HG03045 (cell line): ENCODE results near the gene RBM10.

ENCODE experiments used
- ATAC-seq: cut with Tn5 transposase; IDR thresholded peaks from one replicate; pipeline ENCODE4 v1.9.1; 2021; ENCODE audit warnings: mild to moderate bottlenecking, moderate library complexity; ENCODE audit not compliant: unreplicated experiment

RBM10 gene

DNA sequence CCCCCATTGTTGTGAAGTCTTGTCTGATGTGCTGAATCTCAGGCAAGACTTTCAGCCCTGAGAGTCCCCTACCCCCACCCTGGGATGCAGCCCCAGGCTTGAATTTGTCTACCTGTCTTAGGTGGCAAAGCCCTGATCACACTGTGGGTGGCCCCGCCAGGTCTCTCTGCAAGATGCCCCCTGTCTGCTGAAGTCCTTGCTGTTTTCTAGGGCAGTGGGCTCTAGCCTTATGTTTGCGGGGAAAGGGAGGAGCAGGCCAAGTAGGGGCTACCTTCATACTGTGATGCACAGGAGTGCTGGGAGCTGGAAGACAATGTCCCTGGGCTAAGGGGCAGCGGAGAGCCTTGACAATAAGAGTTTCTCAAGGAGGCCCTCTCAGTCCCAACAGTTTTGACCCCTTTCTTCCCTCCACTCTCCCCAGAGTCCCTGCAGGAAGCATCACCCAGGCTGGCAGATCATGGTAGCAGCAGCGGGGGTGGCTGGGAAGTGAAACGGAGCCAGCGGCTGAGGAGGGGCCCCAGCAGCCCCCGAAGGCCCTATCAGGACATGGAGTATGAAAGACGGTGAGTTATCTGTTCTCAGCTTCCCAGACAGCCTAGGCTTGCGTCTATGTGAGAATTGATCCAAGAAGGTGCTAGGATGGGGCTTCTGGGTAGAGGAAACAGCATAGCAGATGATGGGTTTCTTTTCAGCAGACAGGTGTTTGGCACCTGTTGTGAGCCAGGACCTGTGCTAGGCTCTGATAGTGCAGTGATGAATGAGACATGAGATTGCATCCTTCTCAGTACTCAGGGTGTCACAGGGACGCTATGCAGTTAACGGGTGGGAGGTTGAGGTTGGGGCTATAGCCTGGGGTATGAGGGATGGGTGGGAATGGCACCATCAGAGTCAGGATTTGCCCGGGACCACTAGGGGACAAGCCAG is 2.2 kb downstream of the RBM10 start:
- ATAC-seq, result no peak

DNA sequence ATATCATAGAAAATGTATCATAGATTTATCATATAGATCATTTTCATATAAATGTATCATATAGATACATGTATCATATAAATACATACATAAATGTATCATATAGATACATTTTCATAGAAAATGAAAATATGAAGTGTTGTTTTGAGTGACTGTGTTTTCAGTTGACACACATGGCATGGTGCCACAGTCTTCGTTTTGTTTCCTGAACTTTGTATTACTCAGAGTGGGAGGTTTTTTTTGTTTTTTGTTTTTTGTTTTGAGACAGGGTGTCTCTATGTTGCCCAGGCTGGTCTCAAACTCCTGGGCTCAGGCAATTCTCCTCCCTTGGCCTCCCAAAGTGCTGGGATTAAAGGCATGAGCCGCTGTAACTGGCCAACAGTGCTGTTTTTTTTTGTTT is 3.9 kb downstream of the RBM10 start:
- no peak for ATAC-seq

DNA sequence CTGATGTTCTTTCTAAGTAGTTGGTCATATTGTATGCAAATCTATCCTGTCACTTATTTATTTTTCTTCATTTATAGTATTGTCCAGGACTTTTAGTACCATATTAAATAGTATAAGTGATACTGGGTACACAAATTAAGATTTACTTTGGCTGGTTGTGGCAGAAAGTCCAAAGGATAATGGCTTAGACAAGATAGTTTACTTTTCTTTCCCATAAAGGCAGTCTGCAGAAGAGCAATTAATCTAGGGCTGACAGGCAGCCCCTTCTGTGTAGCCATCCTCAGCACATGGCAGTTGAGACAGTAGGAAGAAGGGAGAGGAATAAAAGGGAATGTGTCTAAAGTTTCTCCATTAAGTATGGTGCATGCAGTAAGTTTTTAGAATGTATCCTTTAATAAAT is 6.4 kb downstream of the RBM10 start:
- ATAC-seq, result no peak

DNA sequence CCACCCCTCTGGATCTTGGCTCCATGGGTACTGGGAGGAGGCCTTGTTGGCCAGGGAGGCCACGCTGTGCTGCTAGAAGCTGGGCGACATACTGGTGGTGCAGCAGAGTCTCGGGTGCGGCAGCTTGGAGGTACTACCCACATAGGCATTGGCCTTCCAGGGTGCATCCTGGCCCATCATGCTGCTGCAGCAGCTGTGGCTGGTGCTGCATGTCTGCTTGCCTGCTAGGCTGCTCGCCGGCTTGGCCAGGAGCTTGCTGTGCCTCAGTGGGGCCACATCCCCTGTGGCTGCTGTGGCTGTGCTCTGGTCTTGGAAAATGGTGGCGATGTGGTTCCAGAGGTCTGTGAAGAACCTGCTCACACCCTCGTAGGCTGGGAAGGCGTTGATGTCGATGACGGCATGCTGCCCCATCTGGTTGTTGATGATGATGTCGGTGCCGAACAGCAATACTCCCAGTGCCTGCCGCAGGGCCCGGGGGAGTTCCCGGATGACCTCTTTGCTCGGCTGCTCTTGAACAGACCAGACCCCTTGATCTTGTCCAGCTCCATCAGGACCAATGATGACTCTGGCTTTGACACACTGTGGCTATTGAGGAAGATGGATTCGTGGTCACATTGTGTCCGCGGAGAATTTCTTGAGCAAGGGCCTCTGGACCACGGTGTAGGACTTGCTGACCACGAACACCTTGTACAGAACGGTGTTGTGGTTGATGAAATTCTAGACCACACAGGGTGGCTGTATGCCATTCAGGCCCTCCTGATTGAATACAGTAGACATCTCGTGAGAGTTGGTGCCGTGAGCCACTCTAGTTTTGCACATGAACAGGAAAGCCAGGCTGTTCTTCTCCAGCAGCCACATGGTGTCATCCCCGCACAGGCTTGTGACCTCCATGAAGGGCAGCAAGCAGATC is 11.8 kb downstream of the RBM10 start:
- no peak for ATAC-seq

DNA sequence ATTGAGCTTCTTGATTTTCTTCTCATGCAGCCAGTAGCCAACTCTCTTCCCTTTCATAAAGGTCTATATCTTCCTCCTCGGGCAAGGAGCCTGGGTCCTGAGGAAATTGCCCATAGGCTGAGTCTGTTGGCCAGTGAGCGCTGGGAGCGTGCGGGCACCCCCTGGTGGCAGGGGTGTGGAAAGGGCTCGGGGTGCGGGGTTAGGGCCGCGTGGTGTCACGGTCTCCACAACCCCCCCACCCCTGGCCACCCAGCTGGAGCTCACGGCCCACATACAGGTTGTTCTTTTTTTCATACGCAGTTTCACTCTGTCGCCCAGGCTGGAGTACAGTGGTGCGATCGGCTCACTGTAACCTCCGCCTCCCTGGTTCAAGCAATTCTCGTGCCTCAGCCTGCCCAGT is 13.1 kb downstream of the RBM10 start:
- ATAC-seq, result no peak

DNA sequence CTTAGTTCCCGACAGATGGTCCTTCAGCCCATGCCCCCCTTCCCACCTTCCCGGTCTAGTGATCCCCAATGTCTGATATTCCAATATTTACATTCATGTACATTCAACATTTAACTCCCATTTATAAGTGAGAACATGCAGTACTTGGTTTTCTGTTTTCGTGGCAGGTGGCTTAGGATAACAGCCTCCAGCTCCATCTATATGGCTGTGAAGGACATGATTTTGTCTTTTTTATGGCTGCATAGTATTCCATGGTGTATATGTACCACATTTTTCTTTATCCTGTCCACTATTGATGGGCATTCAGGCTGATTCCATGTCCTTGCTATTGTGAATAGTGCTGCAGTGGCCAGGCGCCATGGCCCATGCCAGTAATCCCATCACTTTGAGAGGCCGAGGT is 13.8 kb downstream of the RBM10 start:
- no peak for ATAC-seq

DNA sequence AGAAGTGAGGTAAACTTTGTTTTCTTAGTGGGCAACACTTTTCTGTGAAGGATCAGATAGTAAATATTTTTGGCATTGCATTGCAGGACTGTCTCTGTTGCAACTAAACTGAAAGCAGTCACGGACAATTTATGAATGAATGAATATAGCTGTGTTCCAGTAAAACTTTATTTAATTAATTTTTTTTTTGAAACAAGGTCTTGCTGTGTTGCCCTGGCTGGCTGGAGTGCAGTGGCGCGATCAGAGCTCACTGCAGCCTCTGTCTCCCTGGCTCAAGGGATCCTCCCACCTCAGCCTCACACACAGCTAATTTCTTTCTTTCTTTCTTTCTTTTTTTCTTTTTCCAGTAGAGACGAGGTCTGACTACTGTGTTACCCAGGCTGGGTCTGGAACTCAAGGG is 15.8 kb downstream of the RBM10 start:
- no peak for ATAC-seq

DNA sequence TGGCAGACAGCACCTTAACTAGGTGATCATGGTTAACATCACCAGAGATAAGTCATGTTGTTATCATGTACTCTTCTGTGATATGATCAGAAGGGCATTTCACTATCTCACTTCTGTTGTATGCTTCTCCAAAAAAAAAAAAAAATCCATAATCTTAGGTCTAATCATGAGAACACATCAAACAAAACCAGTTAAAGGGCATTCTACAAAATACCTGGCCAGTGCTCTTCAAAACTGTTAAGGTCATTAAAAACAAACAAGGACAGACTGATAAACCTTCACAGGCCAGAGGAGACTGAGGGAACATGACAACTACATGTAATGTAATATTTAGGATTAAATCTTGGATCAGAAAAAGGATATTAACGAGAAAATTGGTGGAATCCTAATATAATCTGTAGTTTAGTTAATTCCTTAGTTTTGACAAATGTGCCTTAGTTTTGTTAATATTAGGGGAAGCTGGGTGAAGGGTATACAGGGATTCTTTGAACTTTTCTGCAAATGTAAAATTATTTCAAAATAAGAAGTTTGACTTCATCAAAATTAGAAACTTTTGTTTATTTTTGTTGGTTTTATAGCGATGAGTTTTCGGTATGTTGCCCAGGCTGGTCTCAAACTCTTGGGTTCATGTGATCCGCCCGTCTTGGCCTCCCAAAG is 18.0 kb downstream of the RBM10 start:
- ATAC-seq, result no peak

DNA sequence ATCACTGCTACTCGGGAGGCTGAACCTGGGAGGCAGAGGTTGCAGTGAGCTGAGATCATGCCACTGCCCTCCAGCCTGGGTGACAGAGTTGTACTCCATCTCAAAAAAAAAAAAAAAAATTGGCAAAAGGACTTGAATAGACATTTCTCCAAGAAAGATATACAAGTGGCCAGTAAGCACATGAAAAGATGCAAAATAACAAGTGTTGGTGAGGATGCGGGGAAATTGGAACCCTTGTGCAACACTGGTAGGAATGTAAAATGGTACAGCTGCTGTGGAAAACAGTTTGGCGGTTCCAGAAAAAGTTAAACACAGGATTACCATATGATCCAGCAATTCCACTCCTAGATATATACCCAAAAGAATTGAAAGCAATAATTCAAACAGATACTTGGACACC is 19.4 kb downstream of the RBM10 start:
- ATAC-seq, result no peak

DNA sequence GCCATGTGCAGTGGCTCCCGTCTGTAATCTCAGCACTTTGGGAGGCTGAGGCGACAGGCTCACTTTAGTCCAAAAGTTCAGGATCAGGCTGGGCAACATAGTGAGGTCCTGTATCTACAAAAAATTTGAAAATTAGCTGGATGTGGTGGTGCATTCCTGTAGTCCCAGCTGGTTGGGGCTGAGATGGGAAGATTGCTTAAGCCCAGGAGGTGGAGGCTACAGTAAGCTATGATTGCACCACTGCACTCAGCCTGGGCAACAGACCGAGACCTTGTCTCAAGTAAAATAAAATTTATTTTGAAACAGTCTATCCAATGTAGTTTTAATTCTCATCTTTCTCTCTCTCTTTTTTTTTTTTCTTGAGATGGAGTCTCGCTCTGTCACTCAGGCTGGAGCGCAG is 21.1 kb downstream of the RBM10 start:
- no peak for ATAC-seq

DNA sequence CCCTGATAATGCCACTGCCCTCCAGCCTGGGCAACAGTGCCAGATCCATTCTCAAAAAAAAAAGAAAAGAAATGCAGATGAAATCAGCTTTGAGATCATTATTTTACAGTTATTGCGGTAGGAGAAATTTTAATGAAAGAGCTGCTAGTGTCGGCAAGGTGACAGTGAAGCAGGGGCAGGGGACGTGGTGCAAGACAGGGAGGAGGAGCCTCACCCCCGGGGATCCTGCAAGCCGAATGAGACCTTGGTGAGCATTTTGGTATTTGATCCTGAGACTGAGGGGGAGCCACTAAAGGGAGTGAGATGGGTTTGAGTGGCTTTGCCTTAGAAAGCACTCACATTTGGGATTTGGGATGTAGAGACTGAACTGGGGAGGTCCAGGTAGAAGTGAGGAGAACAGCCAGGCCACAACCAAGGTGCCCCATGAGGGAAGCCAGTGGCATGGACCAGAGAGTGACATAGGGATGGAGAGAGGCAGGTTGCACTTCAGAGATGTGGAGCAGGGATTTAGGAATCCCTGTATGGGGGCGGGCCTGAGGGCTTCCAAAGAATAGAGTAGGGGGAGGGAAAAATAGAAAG is 23.6 kb downstream of the RBM10 start:
- no peak for ATAC-seq

DNA sequence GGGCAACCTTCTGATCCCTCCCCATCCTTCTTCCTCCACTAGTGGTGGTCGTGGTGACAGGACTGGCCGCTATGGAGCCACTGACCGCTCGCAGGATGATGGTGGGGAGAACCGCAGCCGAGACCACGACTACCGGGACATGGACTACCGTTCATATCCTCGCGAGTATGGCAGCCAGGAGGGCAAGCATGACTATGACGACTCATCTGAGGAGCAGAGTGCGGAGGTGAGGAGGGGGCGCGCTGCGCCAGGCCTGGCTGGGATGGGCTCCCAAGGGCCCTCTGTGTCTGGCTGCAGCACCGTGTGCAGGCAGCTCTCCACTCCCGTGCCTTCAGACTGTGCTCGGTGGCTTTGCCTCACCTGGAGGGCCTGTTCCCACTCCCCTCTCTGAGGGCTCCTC is 24.3 kb downstream of the RBM10 start:
- no peak for ATAC-seq

DNA sequence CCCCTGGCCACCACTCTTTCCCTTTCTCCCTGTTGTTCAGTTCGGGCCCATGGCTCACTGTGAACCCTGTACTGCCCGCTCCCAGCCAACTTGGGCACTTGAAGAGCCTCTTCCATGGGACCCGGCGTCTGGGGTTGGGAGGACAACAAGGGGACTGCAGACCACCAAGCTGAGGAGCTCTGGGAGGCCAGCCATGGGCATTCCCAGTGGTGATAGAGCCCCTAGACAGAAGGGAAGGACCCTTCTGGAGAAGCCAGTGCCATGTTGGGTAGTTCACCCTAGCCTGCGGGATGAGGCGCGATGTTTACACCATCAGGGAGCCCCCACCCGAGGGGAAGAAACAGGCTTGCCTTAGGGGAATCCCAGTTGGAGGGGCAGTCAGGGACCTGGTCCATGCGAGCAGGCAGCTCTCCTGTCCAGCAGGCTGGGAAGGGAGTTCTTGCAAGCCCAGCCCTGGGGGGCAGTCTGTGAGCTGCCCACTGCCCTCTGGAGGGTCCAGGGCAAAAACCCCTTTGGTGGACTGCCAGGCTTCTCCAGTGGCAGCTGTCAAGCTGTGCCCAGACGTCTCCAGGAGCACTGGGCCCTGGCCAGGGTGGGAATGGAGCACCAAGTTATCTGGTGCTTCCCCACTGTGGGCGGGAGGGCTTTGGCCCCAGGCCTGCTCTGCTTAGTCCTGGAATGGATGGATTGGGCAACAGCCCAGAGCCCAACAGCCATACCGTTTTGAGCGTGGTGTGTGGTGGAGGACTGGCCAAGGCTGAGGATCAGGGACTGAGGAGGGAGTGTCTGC is 24.9 kb downstream of the RBM10 start:
- ATAC-seq, result no peak

DNA sequence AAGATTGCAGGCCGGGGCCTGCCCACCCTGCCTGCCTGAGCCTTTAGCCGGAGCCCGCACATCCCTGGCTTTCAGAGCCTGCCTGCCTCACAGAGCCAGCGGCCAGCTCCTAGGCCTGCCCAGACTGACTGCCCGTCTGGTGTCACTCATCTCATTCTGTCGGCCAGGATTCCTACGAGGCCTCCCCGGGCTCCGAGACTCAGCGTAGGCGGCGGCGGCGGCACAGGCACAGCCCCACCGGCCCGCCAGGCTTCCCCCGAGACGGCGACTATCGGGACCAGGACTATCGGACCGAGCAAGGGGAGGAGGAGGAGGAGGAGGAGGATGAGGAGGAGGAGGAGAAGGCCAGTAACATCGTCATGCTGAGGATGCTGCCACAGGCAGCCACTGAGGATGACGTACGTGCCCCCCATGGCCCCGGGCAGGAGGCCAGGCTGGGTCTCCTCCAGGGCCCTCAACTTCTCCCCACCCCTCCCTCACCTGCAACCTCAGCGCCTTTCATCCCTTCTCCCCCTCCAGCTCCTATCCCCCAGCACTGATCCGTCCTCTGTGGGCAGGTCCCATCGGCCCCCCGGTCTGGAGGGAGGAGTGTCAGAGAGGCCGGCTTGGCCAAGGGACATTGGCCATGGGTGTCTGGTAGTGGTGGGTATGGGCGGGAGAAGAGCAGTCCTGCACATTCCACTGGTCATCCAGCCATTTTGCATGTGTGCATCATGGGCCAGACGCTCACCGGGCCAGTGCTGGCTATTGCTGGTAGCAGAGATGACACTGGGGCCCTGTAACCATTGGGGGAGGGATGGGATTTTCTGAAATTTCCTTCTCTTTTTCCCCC is 26.1 kb downstream of the RBM10 start:
- no peak for ATAC-seq

DNA sequence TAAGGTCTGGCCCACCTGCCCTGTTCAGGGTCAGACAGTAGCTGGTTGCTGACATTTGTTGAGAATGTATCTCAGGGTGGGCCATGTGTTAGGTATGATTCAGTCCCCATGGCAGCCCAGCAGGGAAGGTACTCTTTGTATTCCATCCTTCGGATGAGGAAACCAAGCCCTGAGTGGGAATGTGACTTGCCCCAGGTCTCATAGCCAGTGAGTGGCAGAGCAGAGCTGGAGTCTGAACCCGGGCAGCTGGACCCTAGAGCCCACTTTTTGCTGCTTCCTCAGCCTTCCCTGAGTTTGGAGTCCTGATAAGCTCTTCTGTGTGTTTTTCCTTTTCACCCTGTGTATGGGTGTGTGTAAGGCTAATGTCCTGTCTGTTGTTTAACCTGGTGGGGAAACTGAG is 27.0 kb downstream of the RBM10 start:
- ATAC-seq, result no peak

DNA sequence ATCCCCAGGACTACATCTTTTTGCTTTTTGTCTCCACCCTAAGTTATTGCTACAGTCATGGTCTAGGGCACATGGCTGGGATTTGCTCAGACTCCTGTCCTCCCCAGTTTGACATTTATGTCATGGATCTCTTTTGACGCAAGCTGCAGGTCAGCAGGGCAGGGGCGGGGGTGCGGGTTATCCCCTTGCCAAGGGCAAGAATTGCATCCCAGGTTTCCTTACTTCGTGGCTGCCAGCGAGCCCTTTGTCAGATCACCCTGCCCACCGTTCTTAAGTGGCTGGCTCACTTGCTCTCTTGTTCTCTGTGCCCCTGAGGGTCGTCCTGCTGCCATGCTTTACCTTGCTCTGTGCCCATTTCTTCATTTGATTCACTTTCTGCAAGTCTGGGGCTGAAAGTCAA is 27.5 kb downstream of the RBM10 start:
- ATAC-seq, result no peak

DNA sequence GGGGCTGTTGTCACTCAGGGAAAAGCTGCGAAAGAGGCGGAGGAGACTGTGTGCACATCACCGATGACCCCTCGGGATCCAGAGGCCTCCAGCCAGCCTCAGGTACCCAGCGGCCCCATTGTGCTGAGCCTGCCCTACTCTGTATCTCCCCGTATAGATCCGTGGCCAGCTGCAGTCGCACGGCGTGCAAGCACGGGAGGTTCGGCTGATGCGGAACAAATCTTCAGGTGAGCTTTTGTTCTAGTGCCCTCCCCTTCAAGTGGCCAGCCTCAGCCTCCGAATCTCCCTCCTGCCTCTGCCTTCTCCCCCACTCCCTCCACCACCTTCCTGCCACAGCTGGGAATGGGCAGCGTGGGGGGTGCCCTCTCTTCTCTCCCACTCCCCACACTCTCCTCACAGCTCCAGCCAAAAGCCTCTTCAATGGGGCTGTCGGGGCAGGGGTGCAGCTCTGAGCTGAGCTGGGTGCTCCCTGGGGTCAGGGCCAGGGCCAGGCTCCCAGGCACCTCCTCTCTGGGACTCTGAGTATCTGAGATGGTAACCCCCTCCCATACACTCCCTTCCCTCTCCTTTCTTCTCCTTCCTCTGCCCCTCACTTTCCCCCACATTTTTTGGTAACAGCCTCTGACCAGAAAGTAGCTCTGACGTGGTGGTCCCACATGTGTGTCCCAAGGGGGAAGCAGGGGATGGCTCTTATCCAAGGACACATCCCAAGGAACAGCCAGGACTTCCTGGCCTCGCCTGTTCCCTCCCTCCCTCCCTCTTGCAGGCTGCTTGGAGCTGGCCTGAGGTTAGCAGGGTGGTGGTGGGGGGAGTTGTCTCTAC is 28.2 kb downstream of the RBM10 start:
- no peak for ATAC-seq

DNA sequence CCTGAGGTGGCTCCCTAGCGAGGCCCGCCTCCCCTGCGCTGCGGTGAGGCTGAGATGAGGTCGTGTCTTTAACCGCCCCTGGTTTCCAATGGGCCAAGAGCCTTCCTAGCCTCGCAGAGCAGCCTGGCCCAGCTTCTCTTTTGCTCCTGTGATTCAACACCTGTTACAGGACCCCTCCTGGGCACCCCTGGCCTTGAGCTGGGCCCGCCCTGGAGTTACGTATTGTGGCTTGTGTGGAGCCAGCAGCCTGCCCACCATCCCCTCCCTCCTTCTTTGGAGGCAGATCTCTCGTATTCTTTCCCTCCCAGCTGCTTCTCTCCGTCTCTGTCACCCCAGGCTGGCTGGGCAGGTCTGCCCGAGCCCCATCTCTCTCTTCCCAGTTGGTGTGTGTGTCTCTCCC is 29.4 kb downstream of the RBM10 start:
- ATAC-seq, result no peak
